HG03521 (cell line): ENCODE data around the gene NEUROD1.
"Not testable (repeated sequence)": the region's sequence is repeated elsewhere in the genome, so short reads cannot be mapped to it uniquely, and the experiment has no call there.

Experiments
- ATAC-seq: cut with Tn5 transposase; IDR thresholded peaks from one replicate; pipeline ENCODE4 v1.9.1; 2021; ENCODE audit warnings: mild to moderate bottlenecking, moderate library complexity; ENCODE audit not compliant: unreplicated experiment

NEUROD1 gene

GRCh38 chr2:181680055-181680936 is at the start of gene NEUROD1:
NEUROD1 (minus strand) TSS chr2:181680517; CDS start chr2:181678860, 1,657 bp downstream.
- ATAC-seq: no peak

- no peak for ATAC-seq
Observed at GRCh38 chr2:181725476-181725875, 45.2 kb upstream of the NEUROD1 start.

GRCh38 chr2:181724662-181725061 is 44.3 kb upstream of the NEUROD1 start:
- ATAC-seq: no peak

GRCh38 chr2:181723731-181724130 is 43.4 kb upstream of the NEUROD1 start:
- ATAC-seq: no peak

GRCh38 chr2:181715033-181715630 is 34.8 kb upstream of the NEUROD1 start:
- peak; percentile 89 for ATAC-seq

GRCh38 chr2:181711051-181711450 is 30.7 kb upstream of the NEUROD1 start:
- ATAC-seq: not testable (repeated sequence)

GRCh38 chr2:181702519-181702918 is 22.2 kb upstream of the NEUROD1 start:
- not testable (repeated sequence) for ATAC-seq

GRCh38 chr2:181698223-181698622 is 17.9 kb upstream of the NEUROD1 start:
- ATAC-seq: no peak

- no peak for ATAC-seq
Observed at GRCh38 chr2:181697571-181697970, 17.3 kb upstream of the NEUROD1 start.

- ATAC-seq: no peak
Observed at GRCh38 chr2:181697126-181697525, 16.8 kb upstream of the NEUROD1 start.

GRCh38 chr2:181694271-181694670 is 14.0 kb upstream of the NEUROD1 start:
- no peak for ATAC-seq

GRCh38 chr2:181690860-181691259 is 10.5 kb upstream of the NEUROD1 start:
- ATAC-seq: no peak

- ATAC-seq: no peak
Observed at GRCh38 chr2:181686576-181687185, 6.4 kb upstream of the NEUROD1 start.

- no peak for ATAC-seq
Observed at GRCh38 chr2:181685150-181685688, 4.9 kb upstream of the NEUROD1 start.

GRCh38 chr2:181684454-181685149 is 4.3 kb upstream of the NEUROD1 start:
- ATAC-seq: no peak

- no peak for ATAC-seq
Observed at GRCh38 chr2:181683518-181684453, 3.5 kb upstream of the NEUROD1 start.

- ATAC-seq: no peak
Observed at GRCh38 chr2:181682795-181683517, 2.6 kb upstream of the NEUROD1 start.

GRCh38 chr2:181682026-181682789 is 1.9 kb upstream of the NEUROD1 start:
- ATAC-seq: no peak
